GM21515 (cell line): Measurements from ENCODE around the gene SLC15A4.
"Not testable (repeated sequence)": the region's sequence is repeated elsewhere in the genome, so short reads cannot be mapped to it uniquely, and the experiment has no call there.

Experiments used
- ATAC-seq: cut with Tn5 transposase; IDR thresholded peaks from one replicate; pipeline ENCODE4 v1.9.1; 2021; ENCODE audit not compliant: unreplicated experiment

Gene SLC15A4

DNA sequence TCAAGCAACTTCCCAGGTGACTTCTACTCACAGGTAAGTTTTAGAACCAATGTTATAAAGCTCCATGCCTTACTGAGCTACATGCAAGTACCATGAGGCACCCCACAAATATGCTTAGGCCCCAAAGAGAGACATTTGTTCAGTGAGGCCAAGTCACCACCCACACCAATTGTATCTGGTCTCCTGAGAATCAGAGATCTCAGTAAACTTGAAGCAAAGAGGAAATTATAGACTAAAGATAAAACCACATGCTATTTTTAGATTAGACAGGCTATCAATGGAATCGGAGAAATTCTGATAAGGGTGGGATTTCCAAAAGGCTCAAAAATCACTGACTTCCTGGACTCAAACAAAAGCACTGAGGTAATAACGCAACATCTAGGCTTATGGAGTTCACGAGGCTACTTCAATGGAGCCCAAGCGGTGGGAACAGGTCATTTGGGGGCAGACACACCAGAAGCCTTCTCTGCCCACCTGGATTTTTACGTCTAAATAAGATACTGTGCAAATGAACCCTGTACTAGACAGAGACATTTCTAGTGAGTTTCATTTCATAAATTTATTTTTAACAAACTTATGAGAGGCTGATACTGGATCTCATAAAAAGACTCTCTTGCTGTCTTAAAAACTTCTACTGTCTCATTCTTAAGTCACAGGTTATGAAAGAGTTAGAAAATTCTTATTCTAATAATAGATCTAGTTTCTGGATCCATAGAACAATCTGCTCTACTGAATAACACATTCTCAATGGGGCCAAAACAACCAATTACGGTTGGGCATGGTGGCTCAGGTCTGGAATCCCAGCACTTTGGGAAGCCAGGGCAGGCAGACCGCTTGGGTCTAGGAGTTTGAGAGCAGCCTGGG is 7.7 kb downstream of the SLC15A4 start:
- ATAC-seq, result no peak

DNA sequence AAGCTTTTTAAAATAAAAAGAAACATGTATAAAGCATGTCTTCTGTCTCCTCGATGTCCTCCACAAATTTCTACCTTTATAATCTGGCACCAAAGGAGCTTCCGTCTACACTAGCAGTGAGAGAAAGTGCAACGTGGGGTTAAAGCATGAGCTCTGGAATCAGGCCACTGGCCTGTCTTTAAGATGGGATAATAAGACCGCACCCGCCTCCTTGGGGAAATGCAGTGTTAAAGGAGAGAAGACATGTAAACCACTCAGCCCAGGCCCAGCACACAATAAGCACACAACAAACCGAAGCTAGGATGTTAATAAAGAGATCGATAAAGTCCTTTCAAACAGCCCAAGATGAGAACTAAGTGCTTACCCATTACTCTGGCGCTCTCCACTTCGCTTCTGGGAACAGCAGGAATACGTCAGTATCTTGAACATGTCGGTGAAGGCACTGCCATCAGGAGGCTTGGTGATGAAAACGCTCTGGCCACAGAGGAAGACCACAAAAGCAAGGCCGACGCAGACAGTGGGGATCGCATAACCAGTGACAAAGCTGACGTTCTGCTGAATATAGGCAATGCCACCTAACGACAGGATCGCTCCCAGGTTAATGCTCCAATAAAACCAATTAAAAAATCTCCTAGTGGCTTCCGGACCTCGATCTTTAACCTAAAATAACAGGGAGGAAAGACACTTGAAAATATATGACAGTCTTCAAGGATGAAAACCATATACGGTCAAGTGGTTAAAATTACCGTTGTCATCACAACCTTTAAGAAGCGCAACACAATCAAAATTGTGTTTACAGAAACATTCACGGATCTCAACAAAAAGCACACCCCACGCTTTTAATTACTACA is 9.1 kb downstream of the SLC15A4 start:
- ATAC-seq, result no peak

DNA sequence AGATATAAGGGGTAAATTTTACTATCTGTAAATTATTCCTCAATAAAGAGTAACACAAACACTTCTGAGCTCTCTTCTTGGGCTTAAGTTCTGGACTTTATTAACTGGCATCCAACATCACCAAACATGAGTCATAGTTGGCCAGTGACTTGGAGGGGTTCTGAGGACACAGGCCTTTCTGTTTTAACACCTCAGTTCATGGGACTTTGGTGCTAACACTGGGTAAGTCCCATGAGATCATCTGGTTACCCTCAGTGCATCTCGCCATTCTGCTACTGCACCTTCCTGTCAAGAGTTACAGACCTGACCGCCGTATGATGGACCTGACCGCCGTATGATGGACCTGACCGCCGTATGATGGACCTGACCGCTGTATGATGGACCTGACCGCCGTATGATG is 9.9 kb downstream of the SLC15A4 start:
- no peak for ATAC-seq

DNA sequence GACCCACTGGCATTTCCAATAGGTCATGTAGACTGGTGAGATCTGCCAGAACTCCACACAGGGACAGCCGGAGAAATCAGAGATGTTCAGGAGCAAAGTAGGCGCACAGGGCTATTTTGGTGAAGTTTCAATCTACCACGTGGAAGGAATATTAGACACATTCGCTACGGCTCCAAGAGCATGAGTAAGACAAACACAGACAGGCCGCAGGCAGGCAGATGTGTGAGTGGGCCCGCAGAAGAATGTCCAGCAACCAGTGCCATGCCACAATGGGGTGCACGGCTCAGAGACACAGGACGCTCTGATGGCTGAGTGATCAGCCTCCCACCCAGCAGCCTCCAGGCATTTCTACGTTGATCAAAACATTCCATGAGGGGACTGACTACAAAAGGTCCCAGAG is 10.4 kb downstream of the SLC15A4 start:
- ATAC-seq, result no peak

DNA sequence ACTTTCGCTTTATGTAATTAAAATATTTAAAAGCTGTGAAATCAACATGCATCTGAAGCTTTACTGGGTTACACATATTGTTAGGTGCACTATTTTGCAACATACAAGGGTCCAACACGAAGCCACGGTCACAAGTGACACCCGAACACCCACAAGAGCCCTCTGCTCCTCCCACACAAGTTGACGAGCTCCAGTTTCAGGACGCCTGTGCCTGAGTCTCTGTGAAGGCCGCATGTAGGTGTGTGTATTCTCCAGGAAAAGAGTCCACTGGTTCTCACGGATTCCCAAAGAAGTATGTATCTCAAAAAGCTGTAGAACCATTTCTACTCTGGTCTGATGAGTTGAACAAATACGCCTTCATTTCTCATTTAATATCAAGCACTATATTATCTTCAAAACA is 12.0 kb downstream of the SLC15A4 start:
- ATAC-seq, result peak; percentile 27

DNA sequence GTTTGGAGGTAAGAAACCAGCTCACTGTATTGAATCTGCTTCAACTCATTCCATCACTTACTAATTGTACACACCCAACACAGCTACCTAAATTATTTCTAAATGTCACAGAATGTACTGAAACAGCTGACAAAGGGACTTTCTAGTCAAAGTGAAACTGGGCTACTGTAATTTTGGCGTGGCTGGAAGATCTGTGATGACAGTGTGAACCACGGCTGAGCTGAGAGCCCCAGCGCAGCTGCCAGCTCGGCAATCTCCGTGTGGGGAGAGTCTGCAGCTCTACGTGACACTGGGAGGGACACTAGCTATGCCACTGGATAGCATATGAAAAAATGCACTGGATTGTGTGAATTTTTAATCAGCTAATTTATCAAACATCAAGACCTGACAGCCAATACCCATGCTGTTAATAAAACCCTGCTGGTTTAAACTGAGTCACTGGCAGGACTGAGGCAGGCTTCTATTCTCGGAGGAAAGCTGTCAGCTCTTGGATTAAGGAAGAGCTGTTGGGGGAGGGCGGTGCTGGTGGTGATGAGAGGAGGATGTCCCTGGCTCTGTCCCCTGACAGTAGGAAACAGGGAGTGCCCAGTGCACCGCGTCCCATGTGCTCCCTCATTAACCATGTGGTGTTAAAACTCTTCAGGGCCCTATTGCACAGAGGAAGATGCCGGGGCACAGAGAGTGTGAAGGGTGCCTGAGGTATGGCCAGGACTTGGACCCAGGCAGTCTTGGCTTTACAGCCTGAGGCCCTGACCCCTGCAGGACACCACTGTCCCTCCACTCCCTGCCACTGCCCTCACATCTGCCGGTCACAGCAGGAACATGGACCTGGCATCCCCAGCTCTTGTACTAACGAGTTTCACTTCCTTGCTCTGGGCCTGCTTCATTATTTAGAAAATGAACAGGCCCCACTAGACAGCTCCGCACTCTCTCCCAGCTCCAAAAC is 13.3 kb downstream of the SLC15A4 start:
- peak; percentile 81 for ATAC-seq

DNA sequence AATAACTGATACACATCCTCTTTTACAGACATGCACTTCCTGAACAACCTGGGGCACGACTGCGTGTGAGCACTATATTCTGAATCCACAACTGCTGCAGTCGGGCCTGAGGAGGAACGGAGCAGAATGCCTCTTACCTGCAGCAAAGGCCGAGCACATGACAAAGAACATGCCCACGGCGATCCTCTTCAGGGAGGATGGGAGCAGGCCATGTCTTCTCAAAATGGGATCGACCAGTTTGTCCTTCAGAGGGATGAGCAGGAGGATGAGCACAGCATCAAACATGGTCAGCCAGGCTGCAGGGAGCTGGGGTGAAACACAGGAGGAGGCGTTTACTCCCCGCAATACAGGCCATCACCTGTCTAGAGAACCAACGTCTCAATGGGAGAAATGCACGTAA is 15.1 kb downstream of the SLC15A4 start:
- ATAC-seq, result no peak

DNA sequence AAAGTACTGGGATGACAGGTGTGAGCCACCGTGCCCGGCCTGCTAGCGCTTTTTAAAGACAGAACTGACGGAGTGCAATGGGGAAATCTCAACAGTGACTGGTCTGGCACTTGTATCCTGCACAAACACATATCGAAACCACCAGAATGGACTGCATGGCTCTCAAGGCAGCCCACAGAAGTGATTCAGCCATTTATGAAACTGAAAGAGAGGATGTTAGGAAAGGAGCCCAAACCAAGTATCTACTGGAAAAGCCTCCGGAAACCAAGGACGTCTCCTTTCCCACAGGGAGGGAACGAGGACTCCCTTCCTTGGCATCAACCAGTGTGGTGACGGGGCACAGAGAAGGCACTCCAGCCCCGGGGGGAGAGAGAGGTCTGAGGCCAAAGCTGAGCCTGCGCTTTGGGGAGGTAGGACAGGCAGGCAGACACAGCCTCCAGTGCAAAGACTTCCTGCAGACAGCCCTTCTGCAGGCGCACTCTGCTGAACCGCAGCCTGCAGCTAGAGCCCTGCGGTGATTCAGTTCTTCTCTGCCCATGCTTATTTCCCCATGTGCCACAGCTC is 16.5 kb downstream of the SLC15A4 start:
- no peak for ATAC-seq

DNA sequence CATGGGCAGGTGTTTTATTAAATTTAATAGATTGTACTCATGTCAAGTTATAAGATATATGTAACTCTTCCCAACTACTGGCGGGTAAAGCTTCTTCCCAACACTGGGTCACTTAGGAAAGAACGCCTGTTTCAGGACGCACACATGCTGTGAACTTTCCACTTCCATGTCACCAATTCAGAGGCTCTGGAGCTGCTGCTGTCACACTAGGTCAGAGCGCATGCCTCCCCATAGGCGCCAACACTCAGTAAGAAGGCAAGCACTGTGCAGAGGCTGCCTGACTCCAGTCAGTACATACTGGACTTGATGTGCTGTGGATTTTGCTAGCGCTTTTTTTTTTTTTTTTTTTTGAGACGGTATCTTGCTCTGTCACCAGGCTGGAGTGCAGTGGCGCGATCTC is 17.2 kb downstream of the SLC15A4 start:
- ATAC-seq, result no peak

DNA sequence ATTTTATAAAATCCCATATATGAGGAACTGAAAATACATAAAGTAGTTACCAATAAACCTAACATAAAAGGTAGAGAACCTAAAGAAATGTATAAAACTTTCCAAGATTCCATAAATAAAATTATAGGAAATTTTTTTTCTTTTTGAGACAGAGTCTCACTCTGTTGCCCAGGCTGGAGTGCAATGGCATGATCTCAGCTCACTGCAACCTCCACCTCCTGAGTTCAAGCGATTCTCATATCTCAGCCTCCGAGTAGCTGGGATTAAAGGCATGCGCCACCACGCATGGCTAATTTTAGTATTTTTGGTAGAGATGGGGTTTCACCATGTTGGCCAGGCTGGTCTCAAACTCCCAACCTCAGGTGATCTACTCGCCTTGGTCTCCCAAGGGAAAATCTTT is 18.4 kb downstream of the SLC15A4 start:
- ATAC-seq, result not testable (repeated sequence)

DNA sequence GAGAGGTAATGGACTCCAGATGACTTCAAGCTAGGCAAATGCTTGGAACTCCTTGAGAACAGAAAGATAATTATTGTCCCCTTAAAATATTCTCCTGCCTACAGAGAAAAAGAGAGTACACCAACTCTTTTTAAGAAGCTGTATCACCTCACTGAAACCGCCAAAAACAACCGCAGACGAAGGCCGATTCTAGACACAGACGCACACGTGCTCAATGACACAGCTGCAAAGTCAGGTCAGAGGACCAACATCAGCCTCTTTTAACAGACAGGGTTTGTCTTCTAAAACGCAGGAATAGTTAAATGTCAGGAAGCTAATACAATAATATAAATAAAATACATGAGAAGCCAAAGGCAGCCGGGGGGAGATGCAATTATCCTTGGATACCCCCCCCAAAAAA is 19.0 kb downstream of the SLC15A4 start:
- no peak for ATAC-seq

DNA sequence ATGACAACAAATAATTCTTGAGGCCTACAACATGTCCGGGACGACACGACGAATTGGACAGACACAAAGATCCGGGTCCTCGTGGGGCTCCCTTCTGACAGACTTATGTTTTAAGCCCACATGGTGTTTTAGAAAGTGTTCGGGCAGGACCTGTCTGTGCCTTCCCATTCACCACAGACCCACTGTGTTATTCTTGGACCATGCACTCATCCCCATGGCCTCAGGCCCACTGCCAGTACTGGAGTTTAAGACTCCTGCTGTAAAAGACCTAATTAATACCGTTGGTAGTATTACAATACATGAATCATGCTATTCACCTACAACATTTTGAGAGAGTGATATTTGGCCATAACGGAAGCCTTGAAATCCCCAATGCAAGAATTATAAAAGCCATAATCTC is 20.0 kb downstream of the SLC15A4 start:
- ATAC-seq, result no peak

DNA sequence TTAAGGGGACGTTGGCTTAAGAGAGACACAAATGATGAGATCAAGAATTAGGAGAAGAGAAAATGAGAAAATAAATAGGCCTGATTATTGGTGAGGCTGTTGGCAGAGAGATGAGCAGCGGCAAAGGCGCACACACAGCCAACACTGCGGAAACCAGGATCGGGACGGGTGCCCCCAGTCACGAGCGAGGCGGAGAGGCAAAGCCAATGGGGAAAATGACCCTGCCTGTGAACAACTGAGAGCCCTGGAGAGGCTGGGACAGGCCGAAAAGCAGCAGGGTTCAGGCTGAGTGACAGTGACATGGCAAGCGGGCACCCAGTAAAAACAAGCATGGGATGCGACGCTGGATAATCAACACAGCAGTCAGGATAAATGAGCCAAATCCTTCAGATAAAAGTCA is 21.0 kb downstream of the SLC15A4 start:
- no peak for ATAC-seq

DNA sequence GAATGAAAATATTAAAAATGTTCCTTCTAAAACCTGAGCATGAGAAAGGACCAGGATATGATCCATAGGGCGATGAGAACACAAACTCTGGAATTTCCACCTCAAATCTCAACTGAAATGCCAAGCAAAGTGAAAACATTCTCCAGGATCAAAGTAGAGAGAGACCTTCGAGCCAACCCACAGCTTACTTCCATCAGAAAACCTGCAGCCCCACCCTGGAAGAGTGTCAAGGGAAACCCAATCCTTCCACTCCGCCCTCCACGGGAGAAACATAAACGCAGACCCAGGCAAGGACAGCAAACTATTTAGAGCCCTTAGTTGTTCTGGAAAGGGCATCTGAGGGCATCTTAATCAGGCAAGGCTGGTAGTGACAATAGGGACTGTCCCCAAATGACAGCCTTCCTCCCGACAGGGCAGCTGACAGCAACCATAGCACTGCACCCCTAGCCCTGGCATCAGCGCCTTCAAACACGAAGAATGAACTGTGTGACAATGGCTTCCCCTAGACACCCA is 21.8 kb downstream of the SLC15A4 start:
- no peak for ATAC-seq

DNA sequence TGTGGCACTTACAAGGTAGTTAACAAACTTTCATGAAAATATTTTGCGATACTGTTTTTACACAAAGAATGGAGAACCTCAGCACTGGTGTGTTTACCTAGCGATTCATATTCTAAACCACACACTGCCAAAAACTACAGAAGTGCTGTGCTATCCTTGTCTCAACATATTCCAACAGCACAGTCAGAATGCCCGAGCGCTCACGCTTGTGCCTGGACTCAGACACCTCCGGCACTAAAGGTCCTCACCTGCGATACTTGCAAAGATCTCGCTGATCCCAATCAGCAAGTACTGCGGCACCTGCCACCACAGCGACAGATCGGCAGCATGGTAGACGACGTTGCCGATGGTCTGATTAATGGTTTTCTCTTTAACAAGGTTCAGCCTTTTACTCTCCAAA is 23.2 kb downstream of the SLC15A4 start:
- no peak for ATAC-seq

DNA sequence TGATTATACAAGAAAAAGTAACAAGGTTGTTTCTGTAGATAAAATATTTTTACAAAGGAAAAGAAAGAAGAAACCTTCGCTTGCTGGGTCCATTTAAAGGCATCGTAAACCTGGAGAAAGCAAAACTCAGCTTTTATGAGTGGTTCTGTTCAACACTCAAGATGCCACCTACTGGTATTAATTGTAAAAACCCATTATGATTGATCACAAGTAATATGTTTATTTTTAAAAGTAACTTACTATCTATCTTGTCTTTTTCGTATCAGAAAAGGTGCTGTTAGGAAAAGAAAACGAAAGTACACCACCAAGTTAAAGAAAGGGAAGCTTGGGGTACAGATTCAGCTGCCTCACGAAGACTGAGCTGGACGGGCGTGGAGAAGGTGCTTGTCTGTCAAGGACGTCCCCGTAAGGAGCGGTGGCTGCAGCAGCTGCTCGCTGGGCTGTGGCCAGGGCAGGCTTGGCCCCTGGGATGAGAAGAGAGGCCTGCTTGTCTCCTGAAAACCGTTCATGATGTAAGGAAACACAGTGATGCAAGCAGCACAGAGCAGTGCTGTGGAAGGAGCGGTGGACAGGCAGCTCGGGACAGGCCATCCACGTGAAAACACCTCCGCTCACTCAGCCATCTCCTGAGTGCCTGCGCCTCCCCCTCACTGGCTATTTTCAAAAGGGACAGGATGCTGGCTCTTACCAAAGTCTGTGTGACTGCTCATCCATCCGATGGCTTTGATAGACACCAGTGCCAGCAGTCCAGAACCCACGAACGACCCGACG is 25.0 kb downstream of the SLC15A4 start:
- peak; percentile 32 for ATAC-seq

DNA sequence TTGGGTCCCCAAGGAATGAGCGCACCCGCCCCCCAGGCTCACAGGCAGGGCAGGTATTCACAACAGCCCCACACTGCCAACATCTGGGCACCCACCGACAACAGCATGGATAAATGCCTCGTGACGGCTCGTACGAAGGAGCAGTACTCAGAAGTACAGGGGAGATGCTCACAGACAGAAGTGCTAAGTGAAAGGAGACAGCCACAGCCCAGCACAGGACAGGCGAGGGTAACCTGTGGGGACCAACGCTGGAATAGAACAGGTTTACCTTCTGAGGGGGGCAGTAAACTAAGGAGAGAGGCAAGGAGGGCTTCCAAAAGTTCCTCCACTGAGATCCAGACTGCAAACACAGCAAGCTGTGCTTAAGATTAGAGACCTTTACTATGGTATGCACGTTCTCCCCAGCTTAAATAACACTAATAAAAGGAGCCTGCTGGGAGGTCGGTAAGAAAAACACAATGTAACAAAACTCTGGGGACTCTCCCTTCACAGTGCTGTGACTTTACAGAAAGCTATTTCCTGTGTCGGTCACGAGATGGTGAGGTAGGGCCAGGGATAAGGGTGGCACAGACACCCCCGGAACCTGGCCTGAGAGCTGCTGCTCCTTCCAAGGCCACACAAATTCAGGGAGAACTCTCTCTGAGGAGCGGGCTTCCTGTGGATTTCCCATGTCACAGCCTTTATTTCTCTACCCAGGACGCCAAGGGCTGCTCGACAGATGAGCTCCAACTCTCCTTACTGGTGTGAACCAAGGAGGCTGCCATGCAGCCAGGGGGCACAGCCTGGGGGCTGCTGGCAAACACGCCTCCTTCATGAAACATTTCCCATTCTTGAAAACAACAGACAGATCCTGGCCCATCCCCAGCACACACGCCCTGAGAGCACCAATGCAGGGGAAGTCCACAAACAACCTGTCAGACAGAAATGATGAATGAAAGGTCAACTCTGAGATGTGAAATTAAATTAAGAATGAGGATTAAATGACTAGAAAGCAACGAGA is 26.3 kb downstream of the SLC15A4 start:
- ATAC-seq, result peak; percentile 39

DNA sequence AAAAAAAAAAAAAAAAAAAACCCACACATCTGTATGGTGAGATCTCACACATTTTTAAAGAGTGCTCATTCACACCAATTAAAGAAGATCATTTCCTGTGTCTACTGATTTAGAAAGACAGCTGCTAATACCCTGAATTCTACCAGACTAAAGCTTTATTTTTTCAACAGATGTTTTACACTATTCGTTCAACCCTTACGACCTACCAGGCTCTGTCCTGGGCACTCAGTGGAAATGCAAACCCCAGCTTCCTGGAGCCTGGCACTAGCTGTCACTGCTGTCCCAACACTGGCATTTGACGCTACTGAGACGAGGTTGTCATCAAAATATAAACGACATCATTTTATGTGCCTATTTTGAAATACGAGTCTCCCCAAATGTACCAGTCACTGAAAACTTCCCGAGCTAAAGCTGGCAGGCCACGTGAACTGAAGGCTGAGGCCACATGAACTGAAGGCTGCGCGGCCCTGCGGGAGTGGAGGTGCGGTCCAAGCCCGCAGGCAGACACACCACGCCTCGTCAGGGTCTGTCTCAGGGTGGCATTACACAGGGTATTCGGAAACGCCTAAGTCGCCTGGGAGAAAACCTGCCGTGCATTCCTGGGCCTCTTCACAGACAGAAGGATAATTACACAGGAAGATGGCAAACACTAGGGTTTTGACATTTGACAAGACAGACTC is 27.2 kb downstream of the SLC15A4 start:
- ATAC-seq, result no peak
